Upper lobe of left lung (tissue), 6 donors: ENCODE results near the gene PHKB. TPM values are rescaled to one million over a fixed set of nuclear protein-coding genes. Genes with fewer than 3 reads are reported as not detected.
"Not testable (repeated sequence)": the region's sequence is repeated elsewhere in the genome, so short reads cannot be mapped to it uniquely, and the experiment has no call there.

Experiments used
- ATAC-seq, 2 donors: fragments of 200-7000 bp; cut with Tn5 transposase; one replicate each; pipeline ENCODE4 v1.9.1; 2022; ENCODE audit warnings: mild to moderate bottlenecking in 2 of 2, moderate library complexity in 2 of 2; ENCODE audit not compliant: low FRiP score in 2 of 2
- DNase-seq, 2 donors: peaks; one replicate each; pipeline ENCODE4 v3.0.0-alpha.2; 2019 to 2020
- H3K27ac ChIP-seq, 4 donors: fragments of 200-600 bp; sonication (generic); one replicate each; pipeline ENCODE4 v1.5.1; 2016 to 2019
- H3K27me3 ChIP-seq, 4 donors: fragments of 200-600 bp; sonication (generic); one replicate each; pipeline ENCODE4 v1.5.1; 2017 to 2019
- H3K36me3 ChIP-seq, 4 donors: fragments of 200-600 bp; sonication (generic); one replicate each; pipeline ENCODE4 v1.5.1; 2016 to 2019
- H3K4me1 ChIP-seq, 4 donors: fragments of 200-600 bp; sonication (generic); one replicate each; pipeline ENCODE4 v1.5.1; 2018 to 2019
- H3K4me3 ChIP-seq, 4 donors: fragments of 200-600 bp; sonication (generic); one replicate each; pipeline ENCODE4 v1.5.1; 2017 to 2019; ENCODE audit warnings: mild to moderate bottlenecking in 2 of 4, moderate library complexity in 1 of 4
- H3K9me3 ChIP-seq, 4 donors: fragments of 200-600 bp; sonication (generic); one replicate each; pipeline ENCODE4 v1.5.1; 2018 to 2019
- EP300 ChIP-seq, 4 donors: sonication (generic); formaldehyde crosslinking; IDR thresholded peaks; one replicate each; pipeline ENCODE4 v1.5.1; 2017; ENCODE audit warnings: antibody characterized with exemption in 4 of 4, control low read depth in 2 of 4
- POLR2A ChIP-seq, 4 donors: fragments of 450-650 bp; IDR thresholded peaks; one replicate each; pipeline ENCODE4 v1.5.1; 2016 to 2017; ENCODE audit warnings: antibody characterized with exemption in 4 of 4, mild to moderate bottlenecking in 2 of 4
- POLR2AphosphoS5 ChIP-seq, 2 donors: sonication (generic); formaldehyde crosslinking; IDR thresholded peaks; one replicate each; pipeline ENCODE4 v1.5.1; 2017; ENCODE audit warnings: antibody characterized with exemption in 2 of 2
- WGBS, 2 donors: methylation state at CpG; one replicate each; pipeline ENCODE4 v1.1.5; 2017 to 2018; 5-methylcytosine and 5-hydroxymethylcytosine counted together
- total RNA-seq, 6 donors: library from RNA; depleted of rRNA in 4 of 6; stranded (reverse); fragments of >200 nt in 4 of 6; gene quantifications; one replicate each; pipeline versions ENCODE4 v1.1.0 to v1.2.1, GENCODE V29; 2016 to 2021
- TF ChIP-seq, protein P1 (sequence below), 6 experiments: fragments of 450-650 bp in 4 of 6; fragments of 200-600 bp in 2 of 6; sonication (generic) in 2 of 6; IDR thresholded peaks; one replicate each; pipeline ENCODE4 v1.5.1; 2016 to 2019; ENCODE audit warnings: antibody characterized with exemption in 6 of 6
- donor health status: DM: no; HTN: no; CAD: no; lungs with moderate emphysema.
- donor health status: DM: no; HTN: yes; CAD: no; lungs with severe emphysema.

PHKB gene
- total RNA-seq, 6 donors from 2014 or later, result 63.0 to 135 (median 78.5) TPM

DNA sequence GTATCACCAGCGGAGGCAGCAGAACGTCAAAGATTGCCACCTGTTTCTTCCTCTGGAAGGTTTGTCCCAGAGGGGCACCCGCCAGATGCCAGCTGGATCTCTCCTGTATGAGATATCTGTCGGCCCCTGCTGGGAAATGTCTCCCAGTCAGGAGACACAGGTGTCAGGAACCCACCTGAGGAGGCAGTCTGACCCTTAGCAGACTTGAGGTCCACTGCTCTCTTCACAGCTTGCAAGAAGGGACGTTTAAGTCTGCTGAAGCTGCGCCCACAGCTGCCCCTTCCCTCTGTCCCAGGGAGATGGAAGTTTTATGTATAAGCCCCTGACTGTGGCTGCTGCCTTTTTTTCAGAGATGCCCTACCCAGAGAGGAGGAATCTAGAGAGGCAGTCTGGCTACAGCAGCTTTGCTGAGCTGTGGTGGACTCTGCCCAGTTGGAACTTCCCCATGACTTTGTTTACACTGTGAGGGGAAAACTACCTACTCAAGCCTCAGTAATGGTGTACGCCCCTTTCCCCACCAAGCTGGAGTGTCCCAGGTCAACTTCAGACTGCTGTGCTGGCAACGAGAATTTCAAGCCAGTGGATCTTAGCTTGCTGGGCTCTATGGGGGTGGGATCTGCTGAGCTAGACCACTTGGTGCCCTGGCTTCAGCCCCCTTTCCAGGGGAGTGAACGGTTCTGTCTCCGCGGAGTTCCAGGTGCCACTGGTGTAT lies 92.9 kb downstream of the PHKB start:
- no peak for TF ChIP-seq POLR2A (IDR thresholded peaks at IDR 0.05)
- no peak for TF ChIP-seq POLR2AphosphoS5 (IDR thresholded peaks at IDR 0.05)
- TF ChIP-seq, protein P1, sequence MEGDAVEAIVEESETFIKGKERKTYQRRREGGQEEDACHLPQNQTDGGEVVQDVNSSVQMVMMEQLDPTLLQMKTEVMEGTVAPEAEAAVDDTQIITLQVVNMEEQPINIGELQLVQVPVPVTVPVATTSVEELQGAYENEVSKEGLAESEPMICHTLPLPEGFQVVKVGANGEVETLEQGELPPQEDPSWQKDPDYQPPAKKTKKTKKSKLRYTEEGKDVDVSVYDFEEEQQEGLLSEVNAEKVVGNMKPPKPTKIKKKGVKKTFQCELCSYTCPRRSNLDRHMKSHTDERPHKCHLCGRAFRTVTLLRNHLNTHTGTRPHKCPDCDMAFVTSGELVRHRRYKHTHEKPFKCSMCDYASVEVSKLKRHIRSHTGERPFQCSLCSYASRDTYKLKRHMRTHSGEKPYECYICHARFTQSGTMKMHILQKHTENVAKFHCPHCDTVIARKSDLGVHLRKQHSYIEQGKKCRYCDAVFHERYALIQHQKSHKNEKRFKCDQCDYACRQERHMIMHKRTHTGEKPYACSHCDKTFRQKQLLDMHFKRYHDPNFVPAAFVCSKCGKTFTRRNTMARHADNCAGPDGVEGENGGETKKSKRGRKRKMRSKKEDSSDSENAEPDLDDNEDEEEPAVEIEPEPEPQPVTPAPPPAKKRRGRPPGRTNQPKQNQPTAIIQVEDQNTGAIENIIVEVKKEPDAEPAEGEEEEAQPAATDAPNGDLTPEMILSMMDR (IDR thresholded peaks at IDR 0.05), result no peak
- TF ChIP-seq EP300 (IDR thresholded peaks at IDR 0.05), result no peak
- ATAC-seq (no peak), DNase-seq (no peak)
- Histone ChIP-seq H3K27me3 (no peaks in the 10 kb centered on the region), H3K36me3 (peaks cover 0 to 27% (median 9%) of the 10 kb centered on the region in 4 donors), H3K27ac (no peak overlapping the region), H3K4me3 (no peak overlapping the region), H3K4me1 (no peaks in the 10 kb centered on the region), H3K9me3 (peaks cover 0 to 10% (median 4%) of the 10 kb centered on the region in 4 donors)
- 90 to 96% methylated on average over 10 to 11 of the region's 11 CpGs for WGBS, 2 donors

DNA sequence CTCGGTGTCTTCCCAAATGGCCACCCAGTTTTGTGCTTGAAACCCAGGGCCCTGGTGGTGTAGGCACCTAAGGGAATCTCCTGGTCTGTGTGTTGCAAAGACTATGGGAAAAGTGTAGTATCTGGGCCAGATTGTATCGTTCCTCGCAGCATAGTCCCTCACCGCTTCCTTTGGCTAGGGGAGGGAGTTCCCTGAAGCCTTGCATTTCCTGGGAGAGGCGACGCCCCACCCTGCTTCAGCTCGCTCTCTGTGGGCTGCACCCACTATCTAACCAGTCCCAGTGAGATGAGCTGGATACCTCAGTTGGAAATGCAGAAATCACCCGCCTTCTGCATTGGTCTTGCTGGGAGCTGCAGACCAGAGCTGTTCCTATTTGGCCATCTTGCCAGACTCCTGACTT lies 93.5 kb downstream of the PHKB start:
- not testable (repeated sequence) for H3K4me3 ChIP-seq, H3K4me1 ChIP-seq, DNase-seq, H3K27ac ChIP-seq, H3K27me3 ChIP-seq, H3K9me3 ChIP-seq, ATAC-seq
- H3K36me3 ChIP-seq, result peaks cover 0 to 22% (median 9%) of the 10 kb centered on the region in 4 donors
- WGBS, 2 donors, result 97% methylated on average over 6 to 8 of the region's 8 CpGs

DNA sequence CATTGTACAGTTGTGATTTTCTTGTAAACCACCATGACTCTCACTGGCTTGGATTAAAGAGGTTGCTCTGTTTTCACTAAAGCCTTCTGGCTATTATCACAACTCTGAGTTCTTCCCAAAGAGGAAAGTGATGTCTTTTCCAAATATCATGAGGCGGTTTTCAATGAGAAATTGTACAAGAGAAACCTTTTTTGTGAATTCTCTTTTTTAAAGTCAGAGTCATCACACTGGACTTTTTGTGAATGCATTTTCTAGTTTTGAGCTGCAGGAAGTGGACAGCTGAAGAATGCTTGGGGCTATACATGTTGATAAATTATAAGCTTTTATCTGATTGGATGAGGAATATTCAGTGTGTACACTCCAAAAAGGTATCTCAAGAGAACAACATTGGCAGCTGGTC lies 100.2 kb downstream of the PHKB start:
- Histone ChIP-seq H3K27ac (no peak overlapping the region), H3K36me3 (no peaks in the 10 kb centered on the region), H3K4me1 (peaks cover 4 to 6% (median 4%) of the 10 kb centered on the region in 4 donors), H3K27me3 (no peaks in the 10 kb centered on the region), H3K4me3 (no peak overlapping the region), H3K9me3 (no peaks in the 10 kb centered on the region)
- TF ChIP-seq POLR2AphosphoS5 (IDR thresholded peaks at IDR 0.05), result no peak
- no peak for TF ChIP-seq EP300 (IDR thresholded peaks at IDR 0.05)
- TF ChIP-seq, protein P1 (IDR thresholded peaks at IDR 0.05), result no peak
- TF ChIP-seq POLR2A (IDR thresholded peaks at IDR 0.05), result no peak
- ATAC-seq, result no peak
- DNase-seq, result no peak
- WGBS, 2 donors, result 86 to 100% methylated on average over 1 of the region's 1 CpG

DNA sequence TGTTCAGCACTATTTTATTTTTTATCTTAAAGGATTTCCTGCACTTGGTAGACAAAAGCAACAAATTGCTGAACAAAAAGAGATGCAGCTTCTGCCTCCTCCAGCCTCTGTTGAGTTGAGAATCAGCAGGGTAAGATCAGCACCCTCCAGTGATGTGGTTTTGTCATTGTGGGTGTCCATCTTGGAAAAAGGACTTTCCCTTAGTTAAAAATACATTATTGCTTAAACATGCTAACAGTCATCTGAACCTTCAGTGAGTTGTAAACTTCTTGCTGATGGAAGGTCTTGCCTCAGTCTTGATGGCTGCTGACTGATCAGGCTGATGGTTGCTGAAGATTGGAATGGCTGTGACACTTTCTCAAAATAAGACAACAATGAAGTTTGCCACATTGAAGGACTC lies 101.2 kb downstream of the PHKB start:
- H3K9me3 ChIP-seq, result no peaks in the 10 kb centered on the region
- H3K36me3 ChIP-seq, result no peaks in the 10 kb centered on the region
- no peak overlapping the region for H3K4me3 ChIP-seq
- ATAC-seq, result no peak
- no peak overlapping the region for H3K27ac ChIP-seq
- no peaks in the 10 kb centered on the region for H3K27me3 ChIP-seq
- TF ChIP-seq EP300 (IDR thresholded peaks at IDR 0.05) (no peak), POLR2AphosphoS5 (IDR thresholded peaks at IDR 0.05) (no peak), POLR2A (IDR thresholded peaks at IDR 0.05) (no peak)
- TF ChIP-seq, protein P1 (IDR thresholded peaks at IDR 0.05), result no peak
- no peak for DNase-seq
- peaks cover 4 to 6% (median 4%) of the 10 kb centered on the region in 4 donors for H3K4me1 ChIP-seq

DNA sequence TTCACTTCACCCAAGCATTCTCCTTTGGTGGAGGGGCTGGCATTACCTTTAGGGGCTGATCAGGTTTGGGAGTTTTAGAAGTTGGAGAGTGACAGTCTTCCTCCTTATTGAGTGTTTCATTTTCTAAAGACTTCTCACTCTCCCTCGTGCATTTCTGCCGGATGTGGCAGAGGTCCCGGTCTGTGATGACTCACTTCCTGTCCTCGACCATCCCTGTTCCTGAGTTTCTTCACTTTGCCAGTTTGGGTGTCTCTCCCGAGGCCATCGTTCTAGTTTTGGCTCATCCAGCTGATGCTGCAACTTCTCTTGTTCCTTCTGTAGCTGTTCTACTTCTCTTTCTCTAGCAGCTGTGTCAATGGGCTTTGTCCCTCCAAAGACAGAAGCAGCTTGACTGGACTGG lies 104.3 kb downstream of the PHKB start:
- 36 to 58% methylated on average over 6 of the region's 6 CpGs for WGBS, 2 donors
- DNase-seq (peak in 1 of 2 donors; percentile 67), ATAC-seq (peak in 1 of 2 donors; percentile 91)
- TF ChIP-seq POLR2A (IDR thresholded peaks at IDR 0.05) (peak in 1 of 4 donors; percentile 28), EP300 (IDR thresholded peaks at IDR 0.05) (no peak)
- Histone ChIP-seq H3K27ac (peak overlapping the region in 1 of 4 donors; percentile 64), H3K9me3 (no peaks in the 10 kb centered on the region), H3K27me3 (no peaks in the 10 kb centered on the region), H3K36me3 (no peaks in the 10 kb centered on the region), H3K4me3 (no peak overlapping the region), H3K4me1 (peaks cover 4 to 12% (median 4%) of the 10 kb centered on the region in 4 donors)

DNA sequence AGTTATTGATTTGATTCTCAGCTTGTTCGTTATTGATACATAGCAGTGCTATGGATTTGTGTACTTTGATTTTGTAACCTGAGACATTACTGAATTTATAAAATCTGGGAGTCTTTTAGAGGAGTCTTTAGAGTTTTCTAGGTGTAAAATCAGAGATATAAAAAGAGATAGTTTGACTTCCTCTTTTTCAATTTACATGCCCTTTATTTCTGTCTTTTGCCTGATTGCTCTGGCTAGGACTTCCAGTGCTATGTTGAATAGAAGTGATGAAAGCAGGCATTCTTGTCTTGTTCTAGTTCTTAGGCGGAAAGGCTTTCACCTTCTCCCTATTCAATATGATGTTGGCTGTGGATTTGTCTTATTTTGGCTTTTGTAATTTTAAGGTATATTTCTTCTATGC lies 106.2 kb downstream of the PHKB start:
- no peaks in the 10 kb centered on the region for H3K27me3 ChIP-seq
- no peaks in the 10 kb centered on the region for H3K9me3 ChIP-seq
- H3K4me1 ChIP-seq, result peaks cover 4 to 12% (median 4%) of the 10 kb centered on the region in 4 donors
- H3K27ac ChIP-seq, result no peak overlapping the region
- ATAC-seq (no peak), DNase-seq (no peak)
- no peak overlapping the region for H3K4me3 ChIP-seq
- WGBS, 2 donors, result 97% methylated on average over 2 of the region's 2 CpGs
- H3K36me3 ChIP-seq, result no peaks in the 10 kb centered on the region
- no peak for TF ChIP-seq POLR2A (IDR thresholded peaks at IDR 0.05)
- no peak for TF ChIP-seq POLR2AphosphoS5 (IDR thresholded peaks at IDR 0.05)
- TF ChIP-seq, protein P1 (IDR thresholded peaks at IDR 0.05), result no peak
- no peak for TF ChIP-seq EP300 (IDR thresholded peaks at IDR 0.05)
